Right lobe of liver (tissue), 6 donors: Measurements from ENCODE around the gene EPS8L2. TPM values are rescaled to one million over a fixed set of nuclear protein-coding genes. Genes with fewer than 3 reads are reported as not detected.

Experiments used
- ATAC-seq, 4 donors: fragments of 200-7000 bp; cut with Tn5 transposase; one replicate each; pipeline ENCODE4 v1.9.1; 2020; ENCODE audit warnings: mild to moderate bottlenecking in 4 of 4, moderate library complexity in 4 of 4
- DNase-seq, 3 donors: peaks; one replicate each; pipeline ENCODE4 v3.0.0-alpha.2; 2020
- H3K27ac ChIP-seq, 3 donors: fragments of 200-600 bp; one replicate each; pipeline ENCODE4 v1.8.0; 2022
- H3K27me3 ChIP-seq, 2 donors: fragments of 200-600 bp; one replicate each; pipeline ENCODE4 v1.8.0; 2022
- H3K36me3 ChIP-seq, 4 donors: fragments of 200-600 bp; sonication (generic) in 1 of 4; one replicate each; pipeline versions ENCODE4 v1.5.1 to v1.8.0; 2017 to 2022; ENCODE audit warnings: control low read depth in 1 of 4
- H3K4me1 ChIP-seq, 4 donors: fragments of 200-600 bp; sonication (generic) in 1 of 4; one replicate each; pipeline versions ENCODE4 v1.5.1 to v1.8.0; 2017 to 2022; ENCODE audit warnings: control low read depth in 1 of 4
- H3K4me3 ChIP-seq, 3 donors: fragments of 200-600 bp; one replicate each; pipeline ENCODE4 v1.8.0; 2022
- H3K9me3 ChIP-seq, 4 donors: fragments of 200-600 bp; sonication (generic) in 1 of 4; one replicate each; pipeline versions ENCODE4 v1.5.1 to v1.8.0; 2017 to 2022; ENCODE audit warnings: control low read depth in 1 of 4
- POLR2A ChIP-seq: fragments of 450-650 bp; IDR thresholded peaks from one replicate; pipeline ENCODE4 v1.6.1; 2017; ENCODE audit warnings: antibody characterized with exemption, mild to moderate bottlenecking
- WGBS: methylation state at CpG from one replicate; pipeline ENCODE4 v1.1.6; 2018; ENCODE audit warnings: low coverage, low lambda C conversion rate; ENCODE audit not compliant: insufficient coverage; ENCODE audit errors: missing lambda C conversion rate; 5-methylcytosine and 5-hydroxymethylcytosine counted together
- intact Hi-C, 2 donors: fragments of 100-400 bp; cut with DNase I; formaldehyde crosslinking; loops; one replicate each; pipeline versions ENCODE4 v1.11.2 to v1.14.1; 2022
- total RNA-seq, 6 experiments: library from RNA; depleted of rRNA in 2 of 6; stranded (reverse); fragments of >200 nt in 2 of 6; fragmentation: NEBNext Ultra II Directional in 3 of 6; extraction: Animal tissue kit (Norgen Biotek cat#: 25700) in 3 of 6; gene quantifications; one replicate each; pipeline versions ENCODE4 v1.1.0 to v1.2.4, GENCODE V29; 2016 to 2023
- TF ChIP-seq, protein P1 (sequence below), 4 donors: fragments of 200-600 bp in 3 of 4; fragments of 450-650 bp in 1 of 4; IDR thresholded peaks; one replicate each; pipeline versions ENCODE4 v1.5.1 to v1.8.0; 2016 to 2022; ENCODE audit warnings: antibody characterized with exemption in 4 of 4, mild to moderate bottlenecking in 2 of 4
- donor health status: DM: no; HTN: yes; CAD: no.
- donor health status: DM: no; HTN: no; CAD: no.
- donor health status: DM: no; HTN: no; CAD: no.
- donor health status: DM: no; HTN: yes; CAD: no.
- donor health status: DM: no; HTN: yes; CAD: no.

Gene EPS8L2
- total RNA-seq, 6 experiments from 2014 or later, result 95.8 to 184 (median 120) TPM

DNA sequence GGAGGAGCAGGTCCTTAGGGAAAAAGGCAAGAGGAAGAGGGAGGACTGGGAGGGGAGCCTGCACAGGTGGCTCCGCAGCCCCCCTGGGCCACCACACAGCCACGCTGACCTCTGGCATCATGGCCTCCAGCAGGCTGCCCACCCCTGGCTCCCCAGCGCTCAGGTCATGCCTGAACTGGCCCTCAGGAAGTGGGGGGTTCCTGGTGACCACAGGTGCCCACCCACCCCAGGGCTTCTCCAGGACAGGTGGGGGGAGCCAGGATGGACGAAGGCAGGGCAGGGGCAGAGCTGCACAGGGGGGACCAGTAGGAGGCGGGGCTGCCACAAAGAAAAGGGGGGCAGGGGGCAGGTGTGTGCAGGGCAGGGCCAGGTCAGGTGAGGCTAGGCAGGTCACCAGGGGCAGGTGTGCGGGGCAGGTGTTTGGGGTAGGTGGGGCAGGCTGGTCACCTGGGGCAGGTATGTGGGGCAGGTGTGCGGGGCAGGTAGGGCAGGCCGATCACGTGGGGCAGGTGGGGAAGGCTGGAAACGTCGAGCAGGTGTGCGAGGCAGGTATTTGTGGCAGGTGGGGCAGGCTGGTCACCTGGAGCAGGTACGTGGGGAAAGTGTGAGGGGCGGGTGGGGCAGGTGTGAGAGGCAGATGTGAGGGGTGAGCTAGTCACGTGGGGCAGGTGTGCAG is 12.0 kb upstream of the EPS8L2 start:
- intact Hi-C loops, result no loop called here
- WGBS, result 60% methylated on average over 10 of the region's 15 CpGs
- TF ChIP-seq POLR2A, result no peak
- TF ChIP-seq, protein P1, sequence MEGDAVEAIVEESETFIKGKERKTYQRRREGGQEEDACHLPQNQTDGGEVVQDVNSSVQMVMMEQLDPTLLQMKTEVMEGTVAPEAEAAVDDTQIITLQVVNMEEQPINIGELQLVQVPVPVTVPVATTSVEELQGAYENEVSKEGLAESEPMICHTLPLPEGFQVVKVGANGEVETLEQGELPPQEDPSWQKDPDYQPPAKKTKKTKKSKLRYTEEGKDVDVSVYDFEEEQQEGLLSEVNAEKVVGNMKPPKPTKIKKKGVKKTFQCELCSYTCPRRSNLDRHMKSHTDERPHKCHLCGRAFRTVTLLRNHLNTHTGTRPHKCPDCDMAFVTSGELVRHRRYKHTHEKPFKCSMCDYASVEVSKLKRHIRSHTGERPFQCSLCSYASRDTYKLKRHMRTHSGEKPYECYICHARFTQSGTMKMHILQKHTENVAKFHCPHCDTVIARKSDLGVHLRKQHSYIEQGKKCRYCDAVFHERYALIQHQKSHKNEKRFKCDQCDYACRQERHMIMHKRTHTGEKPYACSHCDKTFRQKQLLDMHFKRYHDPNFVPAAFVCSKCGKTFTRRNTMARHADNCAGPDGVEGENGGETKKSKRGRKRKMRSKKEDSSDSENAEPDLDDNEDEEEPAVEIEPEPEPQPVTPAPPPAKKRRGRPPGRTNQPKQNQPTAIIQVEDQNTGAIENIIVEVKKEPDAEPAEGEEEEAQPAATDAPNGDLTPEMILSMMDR (IDR thresholded peaks at IDR 0.05), result no peak
- ATAC-seq (no peak), DNase-seq (no peak)
- Histone ChIP-seq H3K4me1 (peaks cover 0 to 13% (median 3%) of the 10 kb centered on the region in 4 donors), H3K36me3 (peaks cover 0 to 5% (median 1%) of the 10 kb centered on the region in 4 donors), H3K27me3 (no peaks in the 10 kb centered on the region), H3K27ac (no peak overlapping the region), H3K9me3 (no peaks in the 10 kb centered on the region), H3K4me3 (peak overlapping the region; percentile 91 to 97 (median 95))

GRCh38 chr11:694563-695287 is 11.3 kb upstream of the EPS8L2 start, which contains the start of gene DEAF1:
Gene DEAF1 (minus strand): TSS chr11:695222. CDS start chr11:695047, 175 bp downstream.
- 0% methylated on average over 11 of the region's 103 CpGs for WGBS

GRCh38 chr11:695288-695537 is 10.8 kb upstream of the EPS8L2 start:
- intact Hi-C loops, result no loop called here
- H3K4me1 ChIP-seq, result peaks cover 0 to 13% (median 3%) of the 10 kb centered on the region in 4 donors

More at GRCh38 chr11:694563-695287, 11.3 kb upstream of the EPS8L2 start, which contains the start of gene DEAF1:
- no peaks in the 10 kb centered on the region for H3K9me3 ChIP-seq
- peaks cover 0 to 13% (median 3%) of the 10 kb centered on the region in 4 donors for H3K4me1 ChIP-seq
- peak; percentile 98 for DNase-seq
- peaks cover 0 to under 1% (median 0%) of the 10 kb centered on the region in 4 donors for H3K36me3 ChIP-seq
- H3K4me3 ChIP-seq, result peak within 1 kb of the TSS; percentile 91 to 97 (median 95)
- H3K27ac ChIP-seq, result peak within 1 kb of the TSS; percentile 99 to 100 (median 100)
- peak; percentile 84 to 88 (median 87) for ATAC-seq
- intact Hi-C loops, result no loop called here
- no peak for TF ChIP-seq POLR2A
- TF ChIP-seq, protein P1 (IDR thresholded peaks at IDR 0.05), result no peak
- H3K27me3 ChIP-seq, result no peaks in the 10 kb centered on the region

GRCh38 chr11:695538-696248 is 10.3 kb upstream of the EPS8L2 start, which contains the start of gene TMEM80:
Gene TMEM80 (plus strand): TSS chr11:695816. CDS start chr11:695828, 12 bp downstream.
- no peaks in the 10 kb centered on the region for H3K27me3 ChIP-seq
- H3K27ac ChIP-seq, result peak within 1 kb of the TSS; percentile 99 to 100 (median 100)
- H3K4me3 ChIP-seq, result peak within 1 kb of the TSS; percentile 91 to 97 (median 95)
- DNase-seq (peak; percentile 99), ATAC-seq (peak; percentile 84 to 88 (median 86))
- H3K4me1 ChIP-seq, result peaks cover 0 to 16% (median 3%) of the 10 kb centered on the region in 4 donors
- TF ChIP-seq, protein P1 (IDR thresholded peaks at IDR 0.05), result no peak
- TF ChIP-seq POLR2A, result peak; percentile 83
- H3K9me3 ChIP-seq, result no peaks in the 10 kb centered on the region
- no peaks in the 10 kb centered on the region for H3K36me3 ChIP-seq
- 0% methylated on average over 2 of the region's 101 CpGs for WGBS
- intact Hi-C loops, result no loop called here

More at GRCh38 chr11:695288-695537, 10.8 kb upstream of the EPS8L2 start:
- TF ChIP-seq, protein P1 (IDR thresholded peaks at IDR 0.05), result no peak
- no peak for TF ChIP-seq POLR2A
- 0% methylated on average over 3 of the region's 25 CpGs for WGBS
- ATAC-seq, result no peak
- DNase-seq, result no peak
- H3K9me3 ChIP-seq, result no peaks in the 10 kb centered on the region
- peak overlapping the region; percentile 91 to 97 (median 95) for H3K4me3 ChIP-seq
- no peaks in the 10 kb centered on the region for H3K36me3 ChIP-seq
- H3K27me3 ChIP-seq, result no peaks in the 10 kb centered on the region
- peak overlapping the region; percentile 99 to 100 (median 100) for H3K27ac ChIP-seq
